Raji (cell line): ENCODE data around the gene RASSF3.

Source experiments
- POLR2A ChIP-seq: IDR thresholded peaks from 2 replicates; pipeline ENCODE4 v1.6.1; 2011; ENCODE audit warnings: low read depth, low read length, control low read depth; ENCODE audit not compliant: insufficient read depth

RASSF3 gene

DNA sequence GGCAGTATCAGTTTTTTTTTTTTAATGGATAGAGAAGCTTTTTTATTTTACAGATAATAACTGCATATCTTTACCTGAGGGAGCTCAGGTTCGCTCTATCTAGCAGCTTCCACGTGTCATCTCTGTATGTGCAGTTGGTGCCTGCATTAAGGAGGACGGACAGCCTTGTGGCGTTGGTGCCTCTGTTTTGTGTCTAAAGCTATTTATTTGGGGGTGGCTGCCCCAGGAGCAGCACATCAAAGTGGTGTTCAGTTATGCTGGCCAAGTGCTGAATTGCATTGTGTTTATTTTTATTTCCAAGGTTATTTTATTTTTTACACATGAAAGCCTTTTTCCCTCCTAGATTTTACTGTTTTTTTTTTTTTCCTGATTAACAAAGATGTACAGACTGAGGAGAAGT lies 59.7 kb downstream of the RASSF3 start:
- TF ChIP-seq POLR2A, result no peak

DNA sequence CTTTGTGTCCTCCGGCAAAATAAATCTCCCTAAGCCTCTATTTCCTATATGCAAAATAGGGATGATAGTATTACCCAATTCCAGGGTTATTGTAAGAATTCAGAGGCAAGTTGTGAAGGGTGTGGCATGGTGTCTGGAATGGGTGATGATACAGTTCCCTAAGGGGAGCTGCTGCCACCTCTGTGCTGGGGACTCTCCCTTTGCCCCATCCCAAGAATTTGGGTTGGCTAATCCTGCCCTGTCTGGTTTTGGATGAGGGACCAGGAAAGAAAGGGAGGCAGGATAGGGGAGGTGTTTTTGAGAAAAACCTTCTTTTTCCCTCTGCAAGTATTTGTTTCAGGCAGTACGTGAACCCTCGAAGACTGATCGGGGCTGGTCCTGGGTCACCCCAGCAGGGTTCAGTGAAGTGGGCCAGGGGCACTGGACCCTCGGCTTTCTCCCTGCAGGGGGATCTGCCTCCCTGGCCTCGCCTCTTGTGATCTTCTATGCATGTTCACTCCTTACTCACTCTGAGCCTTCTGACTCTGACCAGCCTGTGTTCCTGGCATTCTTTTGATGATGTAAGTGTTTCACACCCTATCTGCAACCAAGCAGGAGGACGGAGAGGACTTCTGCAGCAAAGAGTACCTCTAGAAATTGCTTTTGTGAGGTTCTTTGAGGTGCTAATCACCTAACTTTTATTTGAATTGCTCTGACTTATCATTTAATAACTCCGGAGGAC lies 60.8 kb downstream of the RASSF3 start:
- no peak for TF ChIP-seq POLR2A

DNA sequence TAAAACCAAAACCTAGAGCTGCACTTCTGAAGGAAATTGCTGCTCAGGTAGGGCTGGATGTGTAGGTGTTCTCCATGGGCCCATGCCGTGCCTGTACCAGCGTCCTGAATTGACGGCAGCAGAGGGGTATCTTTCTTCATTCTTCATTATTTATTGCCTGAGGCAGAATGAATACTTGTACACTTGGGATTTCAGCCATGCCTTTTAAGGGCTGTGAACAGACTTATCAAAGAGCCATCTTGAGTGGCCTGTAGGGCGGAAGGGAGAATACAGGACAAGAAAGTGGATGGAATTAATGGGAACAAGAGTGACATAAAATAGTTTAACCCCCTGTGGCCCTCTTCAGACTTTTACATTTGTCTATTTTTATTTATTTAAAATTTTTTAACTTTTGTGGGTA lies 61.4 kb downstream of the RASSF3 start:
- TF ChIP-seq POLR2A, result no peak

DNA sequence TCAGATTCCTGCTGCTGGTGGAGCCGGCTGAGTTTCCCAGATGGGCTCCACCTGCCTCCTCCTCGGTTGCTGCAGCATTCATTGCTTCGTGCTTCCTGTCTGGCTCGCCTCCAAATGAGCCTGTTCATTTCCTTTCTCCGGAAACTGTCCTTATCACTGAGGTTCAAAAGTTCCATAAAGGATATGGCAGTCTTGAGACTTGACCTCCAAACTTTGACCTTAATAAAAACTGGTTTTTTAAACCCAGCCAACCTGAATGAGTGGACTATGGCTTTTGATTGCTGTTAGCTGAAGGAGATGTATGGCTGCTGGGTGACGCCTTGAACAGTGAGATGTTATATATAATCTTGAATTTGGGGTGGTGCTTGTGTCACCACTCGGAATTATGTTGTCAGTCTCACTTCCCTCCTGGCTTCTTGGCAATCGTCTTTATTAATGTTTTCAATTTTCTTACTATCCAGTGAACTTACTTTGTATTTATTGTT lies 62.7 kb downstream of the RASSF3 start:
- no peak for TF ChIP-seq POLR2A

DNA sequence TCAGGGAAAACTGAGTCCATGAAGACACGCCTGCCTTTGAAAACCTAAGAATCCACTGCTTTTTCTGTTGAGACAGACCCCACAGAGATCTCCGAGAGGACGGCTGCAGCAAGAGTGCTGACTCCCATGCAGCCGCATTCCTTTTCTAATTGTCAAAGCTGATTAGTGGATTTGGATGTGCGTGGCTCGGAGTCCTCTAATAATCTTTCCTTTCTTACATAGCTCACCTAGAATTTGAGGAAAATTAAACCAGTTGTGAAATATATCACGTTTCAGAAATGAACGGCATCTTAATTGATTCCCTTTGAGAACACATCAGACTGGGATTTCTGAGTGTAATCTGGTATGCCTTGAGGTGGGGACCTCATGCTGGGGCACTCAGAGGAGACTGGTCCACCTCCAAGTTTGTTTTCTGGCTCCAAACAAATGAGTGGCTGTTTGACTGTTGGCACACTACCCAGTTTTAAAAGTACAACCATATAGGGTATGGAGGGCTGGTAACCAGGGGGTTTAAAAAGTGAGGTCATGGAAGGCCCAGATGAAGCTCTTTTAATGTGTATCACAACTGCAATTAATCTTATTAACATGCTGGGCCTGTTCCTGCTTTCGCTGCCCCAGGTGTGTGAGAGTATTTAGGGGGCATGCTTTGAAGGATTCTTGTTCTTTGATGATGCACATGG lies 63.3 kb downstream of the RASSF3 start:
- no peak for TF ChIP-seq POLR2A

DNA sequence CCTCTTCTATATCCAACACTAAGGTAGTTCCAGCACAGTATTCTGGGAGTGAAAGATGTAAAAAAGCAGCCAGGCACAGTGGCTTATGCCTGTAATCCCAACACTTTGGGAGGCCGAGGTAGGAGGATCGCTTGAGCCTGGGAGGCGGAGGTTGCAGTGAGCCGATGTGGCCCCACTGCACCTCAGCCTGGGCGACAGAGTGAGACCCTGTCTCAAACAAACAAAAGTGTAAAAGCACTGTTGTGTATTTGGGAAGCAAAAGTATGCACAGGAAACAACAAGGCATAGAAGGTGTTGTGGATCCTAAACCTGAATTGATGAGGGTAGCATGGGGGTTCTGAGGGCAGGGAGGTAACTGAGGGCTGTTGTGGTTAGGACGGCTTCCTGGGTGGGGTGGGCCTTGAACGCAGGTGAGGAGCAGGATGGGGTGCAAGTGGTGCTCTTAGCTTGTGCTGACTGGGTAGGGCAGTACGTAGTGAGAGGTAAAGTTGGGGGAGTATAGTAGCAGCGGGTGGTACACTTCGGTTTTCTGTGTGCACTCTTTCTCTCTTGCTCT lies 64.2 kb downstream of the RASSF3 start:
- TF ChIP-seq POLR2A, result no peak

DNA sequence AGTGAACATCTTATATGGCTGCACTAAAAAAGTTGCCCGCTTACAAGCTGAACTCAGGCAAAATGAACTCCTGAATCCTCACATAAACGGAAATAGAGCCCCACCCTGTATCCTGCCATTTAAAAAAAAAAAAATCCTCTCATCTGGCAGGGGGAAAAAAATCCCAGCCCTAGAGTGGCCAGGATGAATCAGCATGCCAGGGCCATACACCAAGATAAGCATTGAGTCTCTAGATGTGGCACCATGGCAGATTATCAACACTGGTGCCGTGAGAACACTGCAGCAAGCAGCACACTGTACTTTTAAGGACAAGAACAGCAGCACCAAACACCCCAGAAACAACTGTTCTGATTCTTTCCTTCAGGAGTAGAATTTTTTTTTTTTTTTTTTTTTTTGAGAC lies 65.5 kb downstream of the RASSF3 start:
- no peak for TF ChIP-seq POLR2A

DNA sequence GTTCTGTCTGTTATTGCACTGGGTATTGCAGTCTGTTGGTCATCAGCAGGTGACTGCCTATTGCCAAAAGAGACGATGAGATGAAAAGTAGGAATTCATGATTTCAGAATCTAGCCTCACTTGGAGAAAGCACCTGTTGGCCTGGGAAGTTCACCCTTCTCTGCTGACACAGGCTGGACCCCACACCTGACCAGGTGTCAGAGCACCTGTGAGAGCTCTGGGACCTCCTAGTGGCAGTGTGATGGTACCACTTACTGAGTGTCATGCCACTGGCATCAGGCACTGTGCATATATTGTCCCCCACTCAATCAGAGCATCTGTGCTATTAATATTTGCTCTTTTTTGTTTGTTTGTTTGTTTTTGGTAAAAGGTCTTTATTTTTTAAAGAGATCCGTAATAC lies 68.0 kb downstream of the RASSF3 start:
- no peak for TF ChIP-seq POLR2A

DNA sequence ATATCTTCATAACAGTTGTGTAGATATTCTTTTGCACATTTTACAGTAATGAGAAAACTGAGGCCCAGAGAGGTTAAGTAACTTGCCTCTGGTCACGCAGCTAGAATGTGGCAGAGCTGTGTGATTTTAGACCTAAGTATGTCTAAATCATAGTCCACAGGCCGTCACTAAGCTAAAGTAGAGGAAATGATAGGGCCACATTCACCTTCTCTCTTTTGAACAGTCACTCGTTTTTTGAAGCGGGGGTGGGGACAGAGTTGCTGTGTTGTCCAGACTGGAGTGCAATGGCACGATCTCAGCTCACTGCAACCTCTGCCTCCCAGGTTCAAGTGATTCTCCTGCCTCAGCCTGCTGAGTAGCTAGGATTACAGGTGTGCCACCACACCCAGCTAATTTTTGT lies 68.5 kb downstream of the RASSF3 start:
- TF ChIP-seq POLR2A, result no peak

DNA sequence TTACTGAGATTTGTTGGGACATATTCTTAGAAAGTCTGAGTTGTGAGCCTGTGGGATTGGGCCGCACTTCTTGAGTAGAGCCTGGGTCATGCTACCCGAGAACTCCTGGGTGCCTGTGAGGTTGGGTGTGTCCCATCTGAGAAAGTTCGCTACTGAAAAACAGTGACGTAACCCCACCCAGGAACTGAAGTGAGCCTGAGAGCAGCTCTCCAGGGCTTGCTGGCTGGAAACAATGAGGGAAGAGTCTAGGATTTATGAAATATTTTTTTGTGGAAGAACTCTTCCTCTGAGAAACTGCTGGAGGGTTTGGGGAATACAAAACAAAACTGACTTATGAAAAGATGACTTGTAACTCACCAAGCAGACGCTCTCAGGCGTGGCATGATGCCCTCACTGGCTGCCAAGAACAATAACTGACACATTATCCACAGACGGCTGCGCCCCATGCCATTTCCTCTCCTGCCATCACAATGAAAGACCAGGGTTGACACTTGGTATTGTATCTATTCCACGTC lies 69.2 kb downstream of the RASSF3 start:
- no peak for TF ChIP-seq POLR2A

DNA sequence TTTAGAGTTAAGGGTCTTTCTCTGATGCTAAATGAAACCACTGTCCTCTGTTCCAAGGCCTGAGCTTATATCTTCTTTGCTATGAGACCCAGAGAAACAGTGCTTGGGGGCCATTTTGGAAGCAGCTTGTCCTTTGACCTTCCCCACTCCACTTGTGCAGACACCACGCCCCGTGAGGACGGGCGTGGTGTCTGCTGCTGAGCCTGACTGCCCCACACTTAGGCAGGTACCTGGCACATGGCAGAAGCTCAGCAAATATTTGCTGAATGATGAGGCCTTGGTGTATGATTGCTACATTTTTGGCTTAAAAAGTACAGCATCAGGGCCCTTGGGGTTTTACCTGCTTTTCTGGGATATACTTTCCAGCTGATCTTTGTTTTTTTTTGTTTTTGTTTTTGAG lies 69.9 kb downstream of the RASSF3 start:
- no peak for TF ChIP-seq POLR2A

DNA sequence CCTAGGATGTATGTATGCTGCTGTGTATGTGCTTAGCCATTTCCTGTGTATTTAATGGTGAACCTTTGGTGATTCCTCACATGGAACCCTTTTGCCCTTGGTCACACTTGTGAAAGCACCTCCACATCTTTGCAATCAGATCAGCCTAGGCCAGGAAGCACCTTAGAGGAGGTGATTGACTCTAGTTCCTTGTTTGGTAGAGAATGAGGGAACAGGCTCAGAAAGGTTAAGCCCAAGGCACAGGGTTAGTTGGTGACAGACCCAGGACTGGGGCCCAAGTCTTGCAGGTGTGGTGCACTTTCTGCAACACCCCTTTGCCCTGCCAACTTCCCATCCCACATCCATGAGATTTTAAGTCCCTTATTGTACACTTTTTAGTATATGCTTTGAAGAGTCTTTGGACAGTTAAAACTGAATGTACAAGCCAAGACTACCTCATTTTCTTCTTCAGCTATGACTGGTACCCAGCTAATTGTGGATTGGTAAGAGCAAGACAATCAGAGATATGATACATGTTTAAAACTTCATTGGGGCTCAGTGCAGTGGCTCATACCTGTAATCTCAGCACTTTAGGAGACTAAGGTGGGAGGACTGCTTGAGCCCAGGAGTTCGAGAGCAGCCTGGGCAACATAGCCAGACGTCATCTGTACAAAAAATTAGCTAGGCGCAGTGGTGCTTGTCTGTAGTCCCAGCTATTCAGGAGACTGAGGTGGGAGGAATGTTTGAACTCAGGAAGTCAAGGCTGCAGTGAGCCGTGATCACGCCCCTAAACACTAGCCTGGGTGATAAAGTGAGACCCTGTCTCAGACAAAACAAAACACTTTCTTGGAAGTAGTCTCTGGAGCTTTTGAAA lies 71.1 kb downstream of the RASSF3 start:
- TF ChIP-seq POLR2A, result no peak

DNA sequence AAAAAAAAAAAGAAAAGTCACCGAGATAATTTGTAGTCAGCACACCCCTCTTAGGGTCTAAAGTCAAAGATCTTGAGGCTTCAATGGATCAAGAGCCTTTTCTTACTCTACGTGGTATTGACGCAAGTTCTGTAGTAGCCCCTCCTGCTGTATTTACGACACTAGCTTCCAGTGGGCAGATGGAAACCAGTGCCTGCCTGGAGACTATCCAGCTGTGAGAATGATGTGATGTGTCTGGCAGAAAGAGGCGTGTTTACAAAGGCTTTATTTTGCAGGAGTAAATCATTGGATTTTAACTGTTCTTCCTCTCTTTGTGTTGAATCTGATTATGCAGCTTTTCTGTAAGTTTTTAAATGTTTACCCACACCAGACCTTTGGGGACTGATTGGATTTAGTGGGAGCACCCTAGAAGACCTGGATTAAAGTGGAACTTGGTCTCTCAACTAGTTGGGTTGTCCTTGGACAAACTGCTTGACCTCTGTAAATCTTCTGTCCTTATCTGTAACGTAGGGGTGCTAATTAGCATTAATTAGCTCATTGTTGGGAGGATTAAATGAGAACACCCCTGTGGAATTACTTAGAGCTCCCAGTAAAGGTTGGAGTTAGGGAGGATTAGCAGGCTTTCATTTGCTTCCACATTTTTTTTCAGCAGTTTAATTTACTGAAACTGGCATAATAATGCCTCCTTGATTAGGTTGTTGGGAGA lies 72.4 kb downstream of the RASSF3 start:
- TF ChIP-seq POLR2A, result no peak

DNA sequence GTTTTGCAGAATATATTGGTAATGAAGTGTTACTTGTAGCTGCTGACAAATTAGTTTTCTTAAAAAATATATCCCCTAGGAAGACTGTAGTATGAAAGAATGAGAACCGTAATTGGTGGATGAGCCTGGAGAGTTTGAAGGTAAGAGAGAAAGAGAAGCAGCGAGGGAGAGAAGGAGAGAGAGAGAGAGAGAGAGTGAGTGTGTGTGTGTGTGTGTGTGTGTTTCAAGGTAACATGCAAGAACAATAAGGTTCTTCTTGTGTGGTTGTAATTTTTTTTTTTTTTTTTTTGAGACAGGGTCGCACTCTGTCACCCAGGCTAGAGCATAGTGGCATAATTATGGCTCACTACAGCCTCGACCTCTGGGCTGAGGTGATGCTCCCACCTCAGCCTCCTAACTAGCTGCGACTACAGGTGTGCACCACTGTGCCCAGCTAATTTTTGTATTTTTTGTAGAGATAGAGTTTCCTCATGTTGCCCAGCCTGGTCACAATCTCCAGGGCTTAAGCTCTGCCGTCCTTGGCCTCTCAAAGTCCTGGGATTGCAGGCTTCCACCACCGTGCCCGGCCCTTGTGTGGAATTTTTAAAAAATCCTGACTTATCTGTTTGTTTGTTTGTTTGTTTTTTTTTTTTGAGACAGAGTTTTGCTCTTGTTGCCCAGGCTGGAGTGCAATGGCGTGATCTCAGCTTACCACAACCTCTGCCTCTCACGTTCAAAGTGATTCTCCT lies 73.7 kb downstream of the RASSF3 start:
- TF ChIP-seq POLR2A, result no peak
